SK-N-SH treated with all-trans-retinoic acid at 6 μM for 48 hours (cell line): ENCODE measurements around the gene DIP2B.

ENCODE experiments used
- ATAC-seq: fragments of 200-7000 bp; cut with Tn5 transposase; 3 replicates; pipeline ENCODE4 v1.9.1; 2020; ENCODE audit warnings: mild to moderate bottlenecking, moderate library complexity
- ARNTL ChIP-seq: fragments of 450-650 bp; formaldehyde crosslinking; IDR thresholded peaks from 2 replicates; pipeline ENCODE4 v1.5.0; 2020; ENCODE audit warnings: low read depth, mild to moderate bottlenecking, moderate library complexity, borderline replicate concordance
- BACH2 ChIP-seq: fragments of 250-450 bp; sonication (Bioruptor Pico); IDR thresholded peaks from 2 replicates; pipeline ENCODE4 v1.9.0; 2021; ENCODE audit warnings: mild to moderate bottlenecking, borderline replicate concordance
- CREB5 ChIP-seq: fragments of 250-450 bp; sonication (Bioruptor Pico); IDR thresholded peaks from 2 replicates; pipeline ENCODE4 v1.5.1; 2020; ENCODE audit warnings: low read depth, mild to moderate bottlenecking, moderate library complexity
- CSDC2 ChIP-seq: fragments of 250-450 bp; sonication (Bioruptor Pico); IDR thresholded peaks from 2 replicates; pipeline ENCODE4 v1.5.0; 2020; ENCODE audit warnings: mild to moderate bottlenecking, moderate library complexity
- ESRRG ChIP-seq: fragments of 250-450 bp; sonication (Bioruptor Pico); IDR thresholded peaks from 2 replicates; pipeline ENCODE4 v1.6.1; 2021; ENCODE audit warnings: mild to moderate bottlenecking
- GLIS3 ChIP-seq: fragments of 250-450 bp; sonication (Bioruptor Pico); IDR thresholded peaks from 2 replicates; pipeline ENCODE4 v1.5.0; 2020; ENCODE audit warnings: mild to moderate bottlenecking, moderate library complexity
- ISL1 ChIP-seq: fragments of 250-450 bp; sonication (Bioruptor Pico); IDR thresholded peaks from 2 replicates; pipeline ENCODE4 v2.1.2; 2022; ENCODE audit warnings: mild to moderate bottlenecking, moderate library complexity
- OSR1 ChIP-seq: fragments of 250-450 bp; sonication (Bioruptor Pico); IDR thresholded peaks from 2 replicates; pipeline ENCODE4 v1.8.0; 2022; ENCODE audit warnings: moderate library complexity, mild to moderate bottlenecking, inconsistent platforms
- PATZ1 ChIP-seq: fragments of 250-450 bp; sonication (Bioruptor Pico); IDR thresholded peaks from 2 replicates; pipeline ENCODE4 v1.8.0; 2020; ENCODE audit warnings: mild to moderate bottlenecking, moderate library complexity, borderline replicate concordance
- POU6F1 ChIP-seq: fragments of 250-450 bp; sonication (Bioruptor Pico); IDR thresholded peaks from 2 replicates; pipeline ENCODE4 v1.8.0; 2021; ENCODE audit warnings: low read depth, mild to moderate bottlenecking, moderate library complexity, borderline replicate concordance
- PPARA ChIP-seq: fragments of 250-450 bp; sonication (Bioruptor Pico); IDR thresholded peaks from 2 replicates; pipeline ENCODE4 v1.5.0; 2020; ENCODE audit warnings: mild to moderate bottlenecking, borderline replicate concordance
- RARB ChIP-seq: fragments of 250-450 bp; sonication (Bioruptor Pico); IDR thresholded peaks from 2 replicates; pipeline ENCODE4 v1.8.0; 2021; ENCODE audit warnings: mild to moderate bottlenecking, moderate library complexity
- TCF4 ChIP-seq: fragments of 250-450 bp; sonication (Bioruptor Pico); IDR thresholded peaks from 2 replicates; pipeline ENCODE4 v1.8.0; 2021; ENCODE audit warnings: mild to moderate bottlenecking, moderate library complexity, borderline replicate concordance
- TOX ChIP-seq: fragments of 250-450 bp; sonication (Bioruptor Pico); IDR thresholded peaks from 2 replicates; pipeline ENCODE4 v1.8.0; 2021; ENCODE audit warnings: mild to moderate bottlenecking, moderate library complexity, borderline replicate concordance
- ZC3H10 ChIP-seq: fragments of 250-450 bp; sonication (Bioruptor Pico); IDR thresholded peaks from 2 replicates; pipeline ENCODE4 v1.5.1; 2021; ENCODE audit warnings: mild to moderate bottlenecking, moderate library complexity
- ZFP3 ChIP-seq: fragments of 250-450 bp; sonication (Bioruptor Pico); IDR thresholded peaks from 2 replicates; pipeline ENCODE4 v1.5.0; 2020; ENCODE audit warnings: mild to moderate bottlenecking, moderate library complexity
- ZFP30 ChIP-seq: fragments of 450-650 bp; formaldehyde crosslinking; IDR thresholded peaks from 2 replicates; pipeline ENCODE4 v1.5.0; 2022; ENCODE audit warnings: mild to moderate bottlenecking, moderate library complexity
- ZNF565 ChIP-seq: fragments of 450-650 bp; formaldehyde crosslinking; conservative IDR thresholded peaks from 2 replicates; pipeline ENCODE4 v1.5.0; 2020; ENCODE audit warnings: low read depth, mild to moderate bottlenecking, moderate library complexity
- TF ChIP-seq, protein P1 (sequence below): fragments of 250-450 bp; sonication (Bioruptor Pico); IDR thresholded peaks from 2 replicates; pipeline ENCODE4 v1.5.0; 2020; ENCODE audit warnings: mild to moderate bottlenecking, moderate library complexity
- TF ChIP-seq, protein P2 (sequence below): fragments of 250-450 bp; sonication (Bioruptor Pico); IDR thresholded peaks from 2 replicates; pipeline ENCODE4 v1.5.1; 2021; ENCODE audit warnings: mild to moderate bottlenecking, moderate library complexity

Gene DIP2B

GRCh38 chr12:50627491-50627890 is 122.7 kb downstream of the DIP2B start:
- no peak for TF ChIP-seq TOX (CRISPR knock-in tag)
- no peak for TF ChIP-seq ISL1
- no peak for TF ChIP-seq ZFP3
- no peak for TF ChIP-seq ZNF565 (CRISPR knock-in tag)
- TF ChIP-seq BACH2 (CRISPR knock-in tag), result no peak
- TF ChIP-seq PATZ1 (CRISPR knock-in tag), result no peak
- TF ChIP-seq ARNTL (CRISPR knock-in tag), result no peak
- ATAC-seq, result no peak

GRCh38 chr12:50628394-50628793 is 123.6 kb downstream of the DIP2B start:
- TF ChIP-seq POU6F1 (CRISPR knock-in tag) (no peak), CREB5 (CRISPR knock-in tag) (no peak), OSR1 (CRISPR knock-in tag) (no peak)
- no peak for ATAC-seq

- TF ChIP-seq, protein P1, sequence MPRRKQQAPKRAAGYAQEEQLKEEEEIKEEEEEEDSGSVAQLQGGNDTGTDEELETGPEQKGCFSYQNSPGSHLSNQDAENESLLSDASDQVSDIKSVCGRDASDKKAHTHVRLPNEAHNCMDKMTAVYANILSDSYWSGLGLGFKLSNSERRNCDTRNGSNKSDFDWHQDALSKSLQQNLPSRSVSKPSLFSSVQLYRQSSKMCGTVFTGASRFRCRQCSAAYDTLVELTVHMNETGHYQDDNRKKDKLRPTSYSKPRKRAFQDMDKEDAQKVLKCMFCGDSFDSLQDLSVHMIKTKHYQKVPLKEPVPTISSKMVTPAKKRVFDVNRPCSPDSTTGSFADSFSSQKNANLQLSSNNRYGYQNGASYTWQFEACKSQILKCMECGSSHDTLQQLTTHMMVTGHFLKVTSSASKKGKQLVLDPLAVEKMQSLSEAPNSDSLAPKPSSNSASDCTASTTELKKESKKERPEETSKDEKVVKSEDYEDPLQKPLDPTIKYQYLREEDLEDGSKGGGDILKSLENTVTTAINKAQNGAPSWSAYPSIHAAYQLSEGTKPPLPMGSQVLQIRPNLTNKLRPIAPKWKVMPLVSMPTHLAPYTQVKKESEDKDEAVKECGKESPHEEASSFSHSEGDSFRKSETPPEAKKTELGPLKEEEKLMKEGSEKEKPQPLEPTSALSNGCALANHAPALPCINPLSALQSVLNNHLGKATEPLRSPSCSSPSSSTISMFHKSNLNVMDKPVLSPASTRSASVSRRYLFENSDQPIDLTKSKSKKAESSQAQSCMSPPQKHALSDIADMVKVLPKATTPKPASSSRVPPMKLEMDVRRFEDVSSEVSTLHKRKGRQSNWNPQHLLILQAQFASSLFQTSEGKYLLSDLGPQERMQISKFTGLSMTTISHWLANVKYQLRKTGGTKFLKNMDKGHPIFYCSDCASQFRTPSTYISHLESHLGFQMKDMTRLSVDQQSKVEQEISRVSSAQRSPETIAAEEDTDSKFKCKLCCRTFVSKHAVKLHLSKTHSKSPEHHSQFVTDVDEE (CRISPR knock-in tag), result no peak
- no peak for TF ChIP-seq PATZ1 (CRISPR knock-in tag)
- no peak for TF ChIP-seq ARNTL (CRISPR knock-in tag)
- no peak for TF ChIP-seq CREB5 (CRISPR knock-in tag)
- TF ChIP-seq PPARA (CRISPR knock-in tag), result no peak
- TF ChIP-seq CSDC2 (CRISPR knock-in tag), result no peak
- no peak for TF ChIP-seq TOX (CRISPR knock-in tag)
- no peak for TF ChIP-seq ESRRG (CRISPR knock-in tag)
- no peak for TF ChIP-seq ZC3H10 (CRISPR knock-in tag)
- no peak for TF ChIP-seq GLIS3 (CRISPR knock-in tag)
- no peak for TF ChIP-seq OSR1 (CRISPR knock-in tag)
- no peak for TF ChIP-seq POU6F1 (CRISPR knock-in tag)
- TF ChIP-seq ZFP30 (CRISPR knock-in tag), result no peak
- no peak for TF ChIP-seq BACH2 (CRISPR knock-in tag)
- no peak for TF ChIP-seq TCF4 (CRISPR knock-in tag)
- TF ChIP-seq, protein P2, sequence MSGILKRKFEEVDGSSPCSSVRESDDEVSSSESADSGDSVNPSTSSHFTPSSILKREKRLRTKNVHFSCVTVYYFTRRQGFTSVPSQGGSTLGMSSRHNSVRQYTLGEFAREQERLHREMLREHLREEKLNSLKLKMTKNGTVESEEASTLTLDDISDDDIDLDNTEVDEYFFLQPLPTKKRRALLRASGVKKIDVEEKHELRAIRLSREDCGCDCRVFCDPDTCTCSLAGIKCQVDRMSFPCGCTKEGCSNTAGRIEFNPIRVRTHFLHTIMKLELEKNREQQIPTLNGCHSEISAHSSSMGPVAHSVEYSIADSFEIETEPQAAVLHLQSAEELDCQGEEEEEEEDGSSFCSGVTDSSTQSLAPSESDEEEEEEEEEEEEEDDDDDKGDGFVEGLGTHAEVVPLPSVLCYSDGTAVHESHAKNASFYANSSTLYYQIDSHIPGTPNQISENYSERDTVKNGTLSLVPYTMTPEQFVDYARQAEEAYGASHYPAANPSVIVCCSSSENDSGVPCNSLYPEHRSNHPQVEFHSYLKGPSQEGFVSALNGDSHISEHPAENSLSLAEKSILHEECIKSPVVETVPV, result no peak
- no peak for TF ChIP-seq RARB (CRISPR knock-in tag)
- no peak for TF ChIP-seq ZNF565 (CRISPR knock-in tag)
- no peak for ATAC-seq
Measured at GRCh38 chr12:50633955-50634354, 129.2 kb downstream of the DIP2B start.
